ENCODE measurements around the gene TGFBR1.

Gene TGFBR1

DNA sequence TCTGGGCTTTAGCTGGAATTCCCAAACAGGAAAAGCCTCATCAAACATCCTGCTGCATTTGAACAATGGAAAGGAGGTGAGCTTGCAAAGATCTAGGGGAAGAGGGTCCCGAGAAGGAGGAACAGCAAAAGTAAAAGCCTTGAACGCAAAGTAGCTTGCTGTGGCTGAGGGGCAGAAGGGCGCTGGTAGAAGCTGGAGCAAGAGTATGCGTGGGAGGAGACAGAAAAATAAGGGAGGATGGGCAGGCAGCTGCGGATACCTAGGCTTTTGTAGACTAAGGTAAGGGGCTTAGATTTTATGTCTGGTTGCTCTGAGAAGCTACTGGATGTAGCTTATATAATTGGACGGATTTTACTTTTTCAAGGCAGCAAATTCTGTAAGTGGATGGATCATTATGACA, 21.9 kb upstream of the TGFBR1 start:
- ATAC-seq (ENCODE audit: insufficient read depth, low read depth) (no peak), DNase-seq (no peak)
- Histone ChIP-seq H3K79me2 (ENCODE audit: insufficient read depth, low read length) (no peaks in the 10 kb centered on the region), H3K27ac (ENCODE audit: low read length) (no peak overlapping the region), H3K4me3 (ENCODE audit: low read depth in 1 of 2, low read length in 2 of 2) (no peak overlapping the region), H3K27me3 (ENCODE audit: insufficient read depth, low read length, poor library complexity) (no peaks in the 10 kb centered on the region), H3K4me1 (ENCODE audit: insufficient read depth, low read length) (no peaks in the 10 kb centered on the region), H3K9me3 (ENCODE audit: insufficient read depth, low read length, severe bottlenecking) (no peaks in the 10 kb centered on the region), H3K36me3 (ENCODE audit: insufficient read depth, low read length) (no peaks in the 10 kb centered on the region), H3K4me2 (ENCODE audit: insufficient read depth, low read length) (no peak overlapping the region), H4K20me1 (ENCODE audit: insufficient read depth, low read length) (no peaks in the 10 kb centered on the region), H3K9ac (ENCODE audit: low read depth, low read length) (no peak overlapping the region), H2AFZ (ENCODE audit: low read depth, low read length) (no peak overlapping the region)
- TF ChIP-seq EZH2 (IDR thresholded peaks at IDR 0.05; ENCODE audit: borderline replicate concordance, low read depth, low read length, severe bottlenecking) = no peak
- TF ChIP-seq, protein P1, sequence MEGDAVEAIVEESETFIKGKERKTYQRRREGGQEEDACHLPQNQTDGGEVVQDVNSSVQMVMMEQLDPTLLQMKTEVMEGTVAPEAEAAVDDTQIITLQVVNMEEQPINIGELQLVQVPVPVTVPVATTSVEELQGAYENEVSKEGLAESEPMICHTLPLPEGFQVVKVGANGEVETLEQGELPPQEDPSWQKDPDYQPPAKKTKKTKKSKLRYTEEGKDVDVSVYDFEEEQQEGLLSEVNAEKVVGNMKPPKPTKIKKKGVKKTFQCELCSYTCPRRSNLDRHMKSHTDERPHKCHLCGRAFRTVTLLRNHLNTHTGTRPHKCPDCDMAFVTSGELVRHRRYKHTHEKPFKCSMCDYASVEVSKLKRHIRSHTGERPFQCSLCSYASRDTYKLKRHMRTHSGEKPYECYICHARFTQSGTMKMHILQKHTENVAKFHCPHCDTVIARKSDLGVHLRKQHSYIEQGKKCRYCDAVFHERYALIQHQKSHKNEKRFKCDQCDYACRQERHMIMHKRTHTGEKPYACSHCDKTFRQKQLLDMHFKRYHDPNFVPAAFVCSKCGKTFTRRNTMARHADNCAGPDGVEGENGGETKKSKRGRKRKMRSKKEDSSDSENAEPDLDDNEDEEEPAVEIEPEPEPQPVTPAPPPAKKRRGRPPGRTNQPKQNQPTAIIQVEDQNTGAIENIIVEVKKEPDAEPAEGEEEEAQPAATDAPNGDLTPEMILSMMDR (IDR thresholded peaks at IDR 0.05; ENCODE audit: borderline replicate concordance, extremely low read depth, low read length, poor library complexity, severe bottlenecking) = no peak

DNA sequence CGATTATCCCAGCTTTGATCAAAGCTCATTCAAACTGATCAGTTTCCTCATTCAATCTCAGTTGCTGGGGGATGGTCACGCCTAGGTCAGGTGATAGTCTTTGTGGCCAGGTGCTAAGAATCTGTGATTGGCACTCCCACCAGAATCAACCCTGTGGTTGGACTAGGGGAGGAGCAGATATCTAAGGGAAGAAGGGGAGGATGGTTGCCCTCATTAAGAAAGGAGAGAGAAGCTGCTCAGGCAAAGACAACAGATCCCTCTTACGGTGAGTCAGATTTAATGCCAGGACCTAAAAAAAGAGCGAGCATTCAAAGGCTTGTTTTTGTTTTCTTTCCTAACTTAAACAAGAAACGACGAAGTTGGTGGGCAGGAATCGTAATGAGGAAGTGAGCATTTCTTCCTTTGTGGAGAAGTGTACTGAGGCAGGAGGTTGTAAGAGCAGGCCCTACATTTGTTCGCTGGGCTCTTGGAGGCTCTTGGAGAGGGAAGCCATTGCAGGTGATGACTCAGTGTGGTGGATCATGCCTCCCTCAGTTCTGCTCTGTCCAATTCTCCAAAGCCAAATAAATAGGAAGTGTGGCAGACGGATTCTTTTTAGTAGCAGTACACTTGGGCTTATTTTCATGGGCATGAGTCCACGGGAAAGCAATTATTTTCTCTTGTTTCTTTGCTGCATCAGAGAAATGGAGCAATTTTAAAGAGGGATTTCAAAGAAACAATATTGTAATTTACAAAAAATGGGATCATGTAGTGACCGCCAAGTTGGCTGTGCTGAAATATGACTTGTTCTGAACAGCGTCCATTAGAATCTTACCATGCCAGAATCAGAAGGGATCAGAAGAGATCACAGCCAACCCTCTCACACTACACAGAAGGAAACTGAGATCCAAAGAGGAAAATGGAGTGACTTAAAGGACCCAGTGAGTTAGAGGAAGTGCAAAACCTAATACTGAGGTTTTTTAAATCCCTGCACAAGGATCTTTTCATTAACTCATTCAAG, 18.7 kb upstream of the TGFBR1 start:
- no peak for ATAC-seq (ENCODE audit: insufficient read depth, low read depth)
- H3K79me2 ChIP-seq (ENCODE audit: insufficient read depth, low read length) = no peaks in the 10 kb centered on the region
- peaks cover 11% of the 10 kb centered on the region for H3K9me3 ChIP-seq (ENCODE audit: insufficient read depth, low read length, severe bottlenecking)
- H3K4me2 ChIP-seq (ENCODE audit: insufficient read depth, low read length) = no peak overlapping the region
- H3K36me3 ChIP-seq (ENCODE audit: insufficient read depth, low read length) = no peaks in the 10 kb centered on the region
- H4K20me1 ChIP-seq (ENCODE audit: insufficient read depth, low read length) = no peaks in the 10 kb centered on the region
- no peak overlapping the region for H3K27ac ChIP-seq (ENCODE audit: low read length)
- no peak overlapping the region for H3K4me3 ChIP-seq (ENCODE audit: low read depth in 1 of 2, low read length in 2 of 2)
- no peak for DNase-seq
- H3K9ac ChIP-seq (ENCODE audit: low read depth, low read length) = no peak overlapping the region
- TF ChIP-seq, protein P1 (IDR thresholded peaks at IDR 0.05; ENCODE audit: borderline replicate concordance, extremely low read depth, low read length, poor library complexity, severe bottlenecking) = no peak
- TF ChIP-seq EZH2 (IDR thresholded peaks at IDR 0.05; ENCODE audit: borderline replicate concordance, low read depth, low read length, severe bottlenecking) = no peak
- no peak overlapping the region for H2AFZ ChIP-seq (ENCODE audit: low read depth, low read length)
- no peaks in the 10 kb centered on the region for H3K4me1 ChIP-seq (ENCODE audit: insufficient read depth, low read length)
- no peaks in the 10 kb centered on the region for H3K27me3 ChIP-seq (ENCODE audit: insufficient read depth, low read length, poor library complexity)

DNA sequence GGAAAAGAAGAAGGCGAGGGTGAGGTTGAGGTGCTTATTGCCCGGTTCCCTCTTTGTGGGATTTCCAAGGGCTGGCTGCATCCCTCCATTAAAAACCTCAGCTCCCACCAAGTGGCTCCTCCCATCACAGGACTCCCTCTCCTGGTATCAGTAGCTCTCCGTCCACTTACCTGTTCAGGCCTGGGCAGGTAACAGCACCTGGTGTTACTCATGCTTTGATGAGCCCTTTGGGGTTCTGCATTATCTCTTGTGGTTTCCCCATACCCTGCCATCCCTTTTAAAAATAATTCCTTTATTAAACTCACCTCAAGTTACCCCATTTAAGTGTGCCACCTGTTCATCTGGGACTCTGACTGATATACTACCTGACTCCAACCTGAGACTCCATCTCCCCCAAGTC, 17.5 kb upstream of the TGFBR1 start:
- Histone ChIP-seq H3K4me1 (ENCODE audit: insufficient read depth, low read length) (peaks cover 4% of the 10 kb centered on the region), H3K9ac (ENCODE audit: low read depth, low read length) (no peak overlapping the region), H3K36me3 (ENCODE audit: insufficient read depth, low read length) (no peaks in the 10 kb centered on the region), H3K27ac (ENCODE audit: low read length) (no peak overlapping the region), H3K79me2 (ENCODE audit: insufficient read depth, low read length) (no peaks in the 10 kb centered on the region), H2AFZ (ENCODE audit: low read depth, low read length) (no peak overlapping the region), H3K9me3 (ENCODE audit: insufficient read depth, low read length, severe bottlenecking) (peaks cover 11% of the 10 kb centered on the region), H3K4me3 (ENCODE audit: low read depth in 1 of 2, low read length in 2 of 2) (no peak overlapping the region), H4K20me1 (ENCODE audit: insufficient read depth, low read length) (no peaks in the 10 kb centered on the region), H3K27me3 (ENCODE audit: insufficient read depth, low read length, poor library complexity) (no peaks in the 10 kb centered on the region), H3K4me2 (ENCODE audit: insufficient read depth, low read length) (no peak overlapping the region)
- TF ChIP-seq EZH2 (IDR thresholded peaks at IDR 0.05; ENCODE audit: borderline replicate concordance, low read depth, low read length, severe bottlenecking) = no peak
- TF ChIP-seq, protein P1 (IDR thresholded peaks at IDR 0.05; ENCODE audit: borderline replicate concordance, extremely low read depth, low read length, poor library complexity, severe bottlenecking) = no peak
- no peak for ATAC-seq (ENCODE audit: insufficient read depth, low read depth)
- DNase-seq = no peak
